ENCODE measurements around the gene RELN. TPM values are rescaled to one million over a fixed set of nuclear protein-coding genes. Genes with fewer than 3 reads are reported as not detected.

The RELN gene
- total RNA-seq, 1 donor, result under 0.01 TPM

DNA sequence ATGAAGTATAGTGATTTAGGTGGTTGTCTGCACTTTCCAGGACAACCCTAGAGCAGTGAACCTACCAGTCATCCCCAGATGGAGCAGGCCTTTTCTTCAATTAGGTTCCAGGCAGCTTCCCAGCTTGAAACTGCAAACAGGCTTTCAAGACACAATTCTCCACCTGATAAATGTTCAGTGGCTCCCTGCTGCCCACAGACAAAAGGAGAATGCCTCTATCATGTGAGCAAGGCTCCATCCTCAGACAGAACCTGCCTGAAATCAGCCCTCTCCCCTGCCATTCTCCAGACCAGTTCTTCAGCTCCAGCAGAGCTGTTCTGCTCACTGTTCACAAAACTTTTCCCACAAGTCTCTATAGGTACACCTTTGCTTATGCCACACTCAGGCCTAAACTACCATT, 22.1 kb downstream of the RELN start:
- DNase-seq (ENCODE audit: low read depth), result no peak
- TF ChIP-seq, protein P1, sequence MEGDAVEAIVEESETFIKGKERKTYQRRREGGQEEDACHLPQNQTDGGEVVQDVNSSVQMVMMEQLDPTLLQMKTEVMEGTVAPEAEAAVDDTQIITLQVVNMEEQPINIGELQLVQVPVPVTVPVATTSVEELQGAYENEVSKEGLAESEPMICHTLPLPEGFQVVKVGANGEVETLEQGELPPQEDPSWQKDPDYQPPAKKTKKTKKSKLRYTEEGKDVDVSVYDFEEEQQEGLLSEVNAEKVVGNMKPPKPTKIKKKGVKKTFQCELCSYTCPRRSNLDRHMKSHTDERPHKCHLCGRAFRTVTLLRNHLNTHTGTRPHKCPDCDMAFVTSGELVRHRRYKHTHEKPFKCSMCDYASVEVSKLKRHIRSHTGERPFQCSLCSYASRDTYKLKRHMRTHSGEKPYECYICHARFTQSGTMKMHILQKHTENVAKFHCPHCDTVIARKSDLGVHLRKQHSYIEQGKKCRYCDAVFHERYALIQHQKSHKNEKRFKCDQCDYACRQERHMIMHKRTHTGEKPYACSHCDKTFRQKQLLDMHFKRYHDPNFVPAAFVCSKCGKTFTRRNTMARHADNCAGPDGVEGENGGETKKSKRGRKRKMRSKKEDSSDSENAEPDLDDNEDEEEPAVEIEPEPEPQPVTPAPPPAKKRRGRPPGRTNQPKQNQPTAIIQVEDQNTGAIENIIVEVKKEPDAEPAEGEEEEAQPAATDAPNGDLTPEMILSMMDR (IDR thresholded peaks at IDR 0.05; ENCODE audit: insufficient read depth, low read depth, low read length), result no peak
- no peak overlapping the region for H3K4me3 ChIP-seq (ENCODE audit: low read depth, low read length)

DNA sequence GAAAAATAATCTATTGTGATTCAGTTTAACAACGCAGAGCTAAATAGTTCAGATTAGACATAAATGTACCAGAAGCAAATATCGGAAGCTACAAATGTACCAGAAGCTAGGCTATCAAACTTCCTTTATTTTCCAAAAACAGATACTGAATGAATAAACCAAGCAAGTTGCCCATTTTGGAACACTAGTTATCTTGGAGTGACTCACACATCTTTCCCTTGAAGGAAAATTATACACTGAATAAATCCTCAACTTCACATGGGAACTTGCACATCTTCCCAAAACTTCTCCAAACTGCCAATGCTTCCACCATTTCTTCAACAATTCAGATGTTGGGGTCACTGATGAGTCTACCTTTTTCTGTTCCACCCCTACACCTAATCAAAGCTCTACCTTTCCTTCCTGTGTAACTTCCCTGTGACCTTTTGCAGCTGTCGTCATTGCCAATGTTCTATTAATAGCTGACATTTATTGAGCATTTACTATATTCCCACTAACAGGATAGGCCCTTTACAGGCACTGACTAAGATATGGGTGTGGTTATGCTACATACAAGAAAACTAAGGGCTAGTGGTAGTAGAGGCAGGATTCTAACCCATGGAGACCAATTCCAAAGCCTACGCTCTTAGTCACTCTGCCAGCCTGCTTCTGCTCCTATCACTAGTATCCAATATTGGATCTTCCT, 22.7 kb downstream of the RELN start:
- H3K4me3 ChIP-seq (ENCODE audit: low read depth, low read length), result no peak overlapping the region
- TF ChIP-seq, protein P1 (IDR thresholded peaks at IDR 0.05; ENCODE audit: insufficient read depth, low read depth, low read length), result no peak
- DNase-seq (ENCODE audit: low read depth), result no peak

DNA sequence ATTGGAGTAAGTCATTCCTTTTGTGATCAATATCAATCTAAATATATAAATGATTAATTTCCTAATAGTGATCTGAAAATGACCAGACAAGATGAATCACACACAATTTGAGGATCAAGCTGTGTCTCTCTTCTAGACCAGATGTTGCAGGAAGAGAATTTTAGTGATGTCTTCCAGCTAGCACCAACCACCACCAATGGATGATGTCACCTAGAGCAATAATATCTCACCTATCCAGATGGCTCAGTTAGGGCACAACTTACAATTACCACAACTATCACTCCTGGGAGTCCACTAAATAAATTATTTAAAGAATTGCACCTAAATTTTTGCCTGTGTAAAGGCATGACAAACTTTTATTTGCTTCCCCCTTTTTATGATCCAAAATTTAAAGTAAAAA, 25.2 kb downstream of the RELN start:
- TF ChIP-seq, protein P1 (IDR thresholded peaks at IDR 0.05; ENCODE audit: insufficient read depth, low read depth, low read length), result no peak
- no peak for DNase-seq (ENCODE audit: low read depth)

DNA sequence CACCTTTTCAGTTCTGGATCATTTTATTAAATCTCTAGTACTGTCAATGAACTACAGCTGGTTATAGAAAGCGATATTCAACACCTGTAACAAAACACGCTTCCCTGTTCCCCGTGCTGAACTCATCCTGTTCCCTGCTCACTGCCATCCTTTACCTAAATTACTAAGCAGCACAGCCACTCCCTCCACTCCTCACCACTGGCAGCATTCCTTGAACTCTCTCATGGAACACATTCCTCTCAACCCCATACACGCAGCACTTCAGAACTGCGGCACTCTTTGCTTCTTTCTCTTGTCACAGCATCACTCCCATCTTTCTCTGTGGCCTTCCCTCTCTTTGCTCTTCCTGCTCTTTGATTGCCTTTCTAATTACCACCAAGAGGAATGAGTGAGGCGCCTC, 27.4 kb downstream of the RELN start:
- TF ChIP-seq, protein P1 (IDR thresholded peaks at IDR 0.05; ENCODE audit: insufficient read depth, low read depth, low read length), result no peak
- DNase-seq (ENCODE audit: low read depth), result no peak
- H3K4me3 ChIP-seq (ENCODE audit: low read depth, low read length), result no peak overlapping the region

More for the DNA sequence above, 25.2 kb downstream of the RELN start:
- H3K4me3 ChIP-seq (ENCODE audit: low read depth, low read length), result no peak overlapping the region

DNA sequence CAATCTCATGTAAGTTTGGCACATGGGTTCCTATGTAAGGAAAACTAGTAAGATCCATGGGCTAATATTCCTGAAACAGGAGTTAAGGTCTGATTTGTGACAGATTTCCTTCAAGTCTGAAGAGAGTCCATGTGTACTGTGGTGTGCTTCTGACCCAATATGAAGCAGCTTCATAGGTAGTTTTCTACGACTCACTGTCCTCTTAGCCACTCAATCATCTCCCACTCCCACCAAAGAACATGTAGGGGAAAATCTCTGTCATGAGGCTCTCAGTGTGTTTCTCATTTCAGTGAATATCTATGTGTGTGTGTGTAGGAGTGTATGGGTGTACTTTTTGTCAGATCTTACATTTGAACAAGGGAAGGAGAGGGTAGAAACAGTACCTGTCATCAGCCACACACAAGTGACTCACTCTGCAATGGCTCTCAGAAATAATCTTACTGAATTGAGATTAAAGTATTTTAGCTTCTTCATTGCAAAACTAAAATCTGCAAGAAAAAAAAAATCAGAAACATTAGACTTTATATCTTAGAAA, 31.1 kb downstream of the RELN start:
- TF ChIP-seq, protein P1 (IDR thresholded peaks at IDR 0.05; ENCODE audit: insufficient read depth, low read depth, low read length), result no peak
- no peak overlapping the region for H3K4me3 ChIP-seq (ENCODE audit: low read depth, low read length)
- no peak for DNase-seq (ENCODE audit: low read depth)

DNA sequence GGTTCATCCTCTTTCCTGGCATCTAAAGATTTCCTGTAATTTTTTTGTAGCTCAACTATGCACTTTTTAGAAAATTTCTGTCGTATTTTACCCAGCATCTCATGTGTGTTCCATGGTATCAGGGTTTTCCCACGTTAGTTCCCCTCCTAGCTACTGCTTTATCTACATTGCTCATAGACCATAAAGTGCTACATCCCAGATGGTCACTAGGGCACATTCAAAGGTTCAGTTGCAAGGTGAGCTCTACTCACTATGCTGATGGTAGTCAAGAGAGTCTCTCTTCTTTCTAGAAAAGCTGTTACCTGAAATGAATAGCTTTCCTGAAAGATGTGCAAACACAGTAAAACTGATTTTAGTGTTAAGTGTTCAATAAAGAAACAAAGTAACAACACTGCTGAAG, 33.5 kb downstream of the RELN start:
- TF ChIP-seq, protein P1 (IDR thresholded peaks at IDR 0.05; ENCODE audit: insufficient read depth, low read depth, low read length), result no peak
- H3K4me3 ChIP-seq (ENCODE audit: low read depth, low read length), result no peak overlapping the region
- DNase-seq (ENCODE audit: low read depth), result no peak

DNA sequence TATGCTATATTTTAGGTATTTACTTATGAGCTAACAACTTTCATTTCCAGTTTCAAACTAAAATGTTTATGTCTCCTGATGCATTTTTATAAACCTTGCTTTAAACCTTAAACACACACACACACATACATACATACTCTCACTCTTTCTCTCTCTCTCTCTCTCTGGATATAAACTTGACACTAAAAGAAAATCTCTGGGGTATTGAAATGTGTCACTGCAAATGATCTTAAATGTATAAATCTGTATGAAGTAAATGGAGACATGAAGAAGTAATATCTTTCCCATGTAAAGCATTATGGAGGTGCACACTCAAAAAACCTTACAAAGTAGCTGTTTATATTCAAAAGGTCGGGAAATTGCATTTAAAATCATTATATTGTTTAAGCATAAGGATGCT, 37.0 kb downstream of the RELN start:
- H3K4me3 ChIP-seq (ENCODE audit: low read depth, low read length), result no peak overlapping the region
- no peak for DNase-seq (ENCODE audit: low read depth)
- TF ChIP-seq, protein P1 (IDR thresholded peaks at IDR 0.05; ENCODE audit: insufficient read depth, low read depth, low read length), result no peak

All from fibroblast of villous mesenchyme (primary cell).